Fibroblast of skin of left biceps (primary cell): ENCODE results near the gene CAPN6.

Experiments used
- DNase-seq, 2 experiments: peaks; one replicate each; pipeline ENCODE4 v3.0.0-alpha.2; 2013; ENCODE audit warnings: low read depth in 2 of 2

CAPN6 gene

DNA sequence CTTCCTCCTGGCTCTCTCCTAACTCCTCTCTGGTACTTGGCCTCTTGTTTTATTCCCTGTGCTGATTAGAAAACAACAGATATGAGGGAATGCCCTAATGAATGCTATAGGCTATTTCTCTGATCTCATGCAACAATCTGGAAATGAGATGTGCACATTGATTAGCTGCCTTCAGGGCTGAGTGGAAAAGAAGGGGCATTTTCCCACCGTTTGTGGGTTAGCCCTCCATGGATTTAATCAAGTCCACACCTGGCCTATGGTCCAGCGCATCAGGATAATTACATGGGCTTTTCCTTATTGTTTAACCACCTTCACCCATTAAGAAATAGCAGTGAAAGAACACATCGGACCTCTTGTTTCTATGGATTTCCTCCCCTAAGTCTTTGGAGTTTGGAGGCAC lies 70.0 kb downstream of the CAPN6 start:
- DNase-seq, result no peak

- no peak for DNase-seq
These were observed 70.8 kb downstream of the CAPN6 start for GRCh38 chrX:111199505-111199904.
